Inflammatory macrophage treated with lipopolysaccharide for 4 hours (primary cell): Measurements from ENCODE around the gene CAPN11.

Experiments
- DNase-seq: peaks from one replicate; pipeline ENCODE4 v3.0.0-alpha.2; 2020

Gene CAPN11

DNA sequence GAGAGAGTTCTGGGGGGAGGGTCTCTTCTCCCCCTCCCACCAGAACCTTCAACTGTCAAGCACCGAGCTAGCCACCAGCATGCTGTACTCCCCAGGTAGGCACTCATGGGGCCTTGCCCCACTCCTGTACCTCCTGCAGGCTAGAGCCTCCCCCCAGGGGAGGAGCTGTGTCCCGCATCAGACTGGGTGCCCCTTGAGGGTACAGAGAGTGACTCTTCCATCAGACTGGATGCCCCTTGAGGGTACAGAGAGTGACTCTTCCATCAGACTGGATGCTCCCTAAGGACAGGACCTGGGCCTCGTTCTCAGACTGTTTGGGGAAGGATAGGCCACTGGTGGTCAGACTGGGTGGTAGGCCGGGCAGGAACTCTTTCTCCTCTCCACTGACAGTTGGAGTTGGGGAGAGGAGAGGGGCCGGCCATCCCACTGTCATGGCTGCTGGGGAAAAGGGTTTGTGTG lies at the start of gene CAPN11:
TSS of gene CAPN11 (plus strand) at position 51 of the 459 bp plus-strand sequence. CDS start at position 80, 29 bp downstream.
- no peak for DNase-seq

DNA sequence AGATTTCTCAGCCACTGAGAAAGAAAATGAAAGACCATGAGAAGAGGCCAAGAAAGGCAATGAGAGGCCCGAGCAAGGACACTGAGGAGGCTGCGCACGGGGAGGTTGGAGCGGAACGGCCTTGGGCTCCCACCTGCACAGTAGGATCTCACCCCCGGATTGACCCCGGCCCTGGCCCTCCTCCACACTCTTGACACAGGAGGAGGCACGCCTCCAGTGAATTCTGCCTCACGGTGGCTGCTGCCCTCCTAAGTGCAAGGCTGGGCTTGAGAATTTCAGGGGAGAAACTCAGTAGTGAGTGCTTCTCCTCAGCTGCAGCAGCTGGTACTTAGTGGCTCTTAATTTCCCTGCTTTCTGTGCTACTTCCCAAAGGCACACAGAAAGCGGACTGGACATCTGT lies 49.4 kb upstream of the CAPN11 start:
- DNase-seq: no peak

GRCh38 chr6:44110005-44110676 lies 48.5 kb upstream of the CAPN11 start:
- DNase-seq: no peak

DNA sequence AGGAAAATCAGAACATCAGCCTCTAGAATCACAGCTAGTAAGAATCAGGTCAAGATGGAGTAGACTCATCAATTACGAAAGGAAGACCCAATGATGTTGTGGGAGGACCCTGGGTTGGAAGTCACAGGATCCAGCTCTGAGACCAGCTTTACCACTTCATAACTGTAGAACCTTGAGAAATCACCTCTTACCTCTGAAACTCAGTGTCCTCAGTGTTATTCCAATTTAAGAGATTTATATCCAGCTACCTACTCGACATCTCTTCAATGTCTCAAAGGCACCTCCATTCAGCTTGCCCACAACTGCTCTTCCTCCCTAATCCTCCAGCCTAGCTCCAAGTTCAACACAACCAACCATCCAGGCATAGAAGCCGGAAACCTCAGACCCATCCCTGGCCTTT lies 47.7 kb upstream of the CAPN11 start:
- DNase-seq: no peak

DNA sequence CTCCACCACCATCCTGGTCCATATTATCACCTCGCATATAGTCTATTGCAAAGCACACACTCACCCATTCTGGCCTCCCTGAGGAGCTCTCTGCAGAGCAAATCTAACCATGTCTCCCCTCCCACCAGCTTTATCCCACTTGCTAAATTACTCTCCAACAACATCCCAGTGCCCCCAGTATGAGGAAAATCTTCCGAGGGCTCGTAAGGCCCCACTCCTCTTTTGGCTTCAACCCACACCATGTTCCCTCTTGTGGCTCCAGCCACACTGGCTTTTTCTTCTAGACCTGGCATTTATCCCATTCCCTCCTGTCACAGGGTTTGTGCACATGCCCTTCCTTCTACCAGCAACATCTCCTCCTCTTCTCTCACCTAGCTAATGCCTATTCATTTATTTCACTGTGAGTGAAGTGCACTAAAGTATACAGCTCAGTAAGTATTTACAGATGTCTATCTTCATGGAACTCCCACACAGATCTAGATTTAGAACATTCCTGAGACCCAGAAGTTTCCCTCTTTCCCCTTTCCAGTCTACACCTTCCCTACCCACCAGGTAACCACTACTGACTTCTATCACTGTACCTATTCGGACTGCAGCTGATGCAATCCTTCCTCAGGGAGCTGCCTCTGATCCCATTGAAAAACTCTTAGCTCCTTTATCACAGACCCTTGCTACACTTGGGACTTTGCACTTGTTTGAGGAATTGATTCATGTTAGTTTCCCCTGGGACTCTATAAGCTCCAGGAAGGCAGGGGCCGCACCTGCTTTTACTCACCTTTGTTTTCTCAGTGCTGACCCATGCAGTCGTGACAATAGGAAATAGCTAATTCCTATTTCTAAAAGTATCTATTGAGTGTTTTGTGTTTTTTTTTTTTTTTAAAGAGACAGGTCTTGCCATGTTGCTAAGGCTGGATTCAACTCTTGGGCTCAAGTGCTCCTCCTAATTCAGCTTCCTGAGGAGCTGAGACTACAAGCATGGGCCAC lies 46.9 kb upstream of the CAPN11 start:
- DNase-seq: no peak

- DNase-seq: no peak
Measured at GRCh38 chr6:44113414-44113813, 45.2 kb upstream of the CAPN11 start.

- DNase-seq: no peak
Measured at GRCh38 chr6:44115866-44116265, 42.8 kb upstream of the CAPN11 start.

GRCh38 chr6:44116641-44117382 lies 41.8 kb upstream of the CAPN11 start:
- DNase-seq: peak; percentile 26

DNA sequence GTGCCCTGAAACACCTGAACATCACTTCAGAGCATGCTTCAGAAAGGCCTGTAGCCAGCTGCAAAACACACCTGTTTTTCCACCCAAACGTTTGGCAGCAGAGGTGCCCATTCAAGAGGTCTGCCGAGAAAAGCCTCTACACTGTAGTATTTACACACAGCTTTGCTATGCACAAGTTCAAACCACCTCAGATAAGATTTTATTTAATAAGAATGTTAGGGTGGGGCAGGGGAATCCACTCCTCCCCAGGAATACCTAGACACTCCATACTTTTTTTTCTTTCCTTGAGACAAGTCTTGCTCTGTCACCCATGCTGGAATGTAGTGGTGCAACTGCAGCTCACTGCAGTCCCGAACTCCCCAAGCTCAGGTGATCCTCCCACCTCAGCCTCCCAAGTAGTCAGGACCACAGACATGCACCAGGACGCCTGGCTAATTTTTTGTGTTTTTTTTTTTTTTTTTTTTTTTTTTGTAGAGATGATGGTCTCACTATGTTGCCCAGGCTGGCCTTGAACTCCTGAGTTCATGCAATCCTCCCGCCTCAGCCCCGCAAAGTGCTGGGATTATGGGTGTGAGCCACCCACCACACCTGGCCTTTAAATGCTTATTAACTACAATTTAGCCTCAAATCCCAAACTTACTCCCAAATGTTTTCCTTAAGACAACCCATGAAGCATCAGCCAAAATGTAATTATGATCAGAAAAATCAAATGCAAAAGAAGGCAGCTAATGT lies 41.1 kb upstream of the CAPN11 start:
- DNase-seq: no peak

DNA sequence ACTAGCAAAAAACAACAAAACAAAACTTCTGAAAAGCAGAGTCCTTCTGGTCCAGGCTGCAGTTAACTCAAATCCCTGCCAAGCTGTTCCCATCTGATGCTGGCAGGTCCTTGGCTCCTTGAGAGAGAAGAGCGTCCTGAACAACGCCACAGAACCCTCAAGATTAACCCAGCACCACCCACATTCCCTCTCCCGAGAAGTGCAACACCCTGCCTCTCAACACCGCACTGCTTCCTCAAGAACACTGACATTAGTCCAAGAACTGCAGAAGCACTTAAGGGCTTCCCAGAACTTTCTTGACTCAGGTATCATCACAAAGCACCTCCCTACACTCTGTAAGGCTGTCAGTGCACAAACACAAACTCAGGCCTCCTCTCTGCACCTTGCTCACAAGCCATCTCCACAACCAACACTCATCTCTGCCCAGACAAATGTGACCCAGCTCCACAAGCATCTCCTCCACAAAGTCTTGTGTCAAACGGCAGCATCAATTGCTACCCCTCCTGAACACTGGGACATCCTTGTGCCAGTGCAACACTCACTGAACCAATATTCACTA lies 38.8 kb upstream of the CAPN11 start:
- DNase-seq: no peak

DNA sequence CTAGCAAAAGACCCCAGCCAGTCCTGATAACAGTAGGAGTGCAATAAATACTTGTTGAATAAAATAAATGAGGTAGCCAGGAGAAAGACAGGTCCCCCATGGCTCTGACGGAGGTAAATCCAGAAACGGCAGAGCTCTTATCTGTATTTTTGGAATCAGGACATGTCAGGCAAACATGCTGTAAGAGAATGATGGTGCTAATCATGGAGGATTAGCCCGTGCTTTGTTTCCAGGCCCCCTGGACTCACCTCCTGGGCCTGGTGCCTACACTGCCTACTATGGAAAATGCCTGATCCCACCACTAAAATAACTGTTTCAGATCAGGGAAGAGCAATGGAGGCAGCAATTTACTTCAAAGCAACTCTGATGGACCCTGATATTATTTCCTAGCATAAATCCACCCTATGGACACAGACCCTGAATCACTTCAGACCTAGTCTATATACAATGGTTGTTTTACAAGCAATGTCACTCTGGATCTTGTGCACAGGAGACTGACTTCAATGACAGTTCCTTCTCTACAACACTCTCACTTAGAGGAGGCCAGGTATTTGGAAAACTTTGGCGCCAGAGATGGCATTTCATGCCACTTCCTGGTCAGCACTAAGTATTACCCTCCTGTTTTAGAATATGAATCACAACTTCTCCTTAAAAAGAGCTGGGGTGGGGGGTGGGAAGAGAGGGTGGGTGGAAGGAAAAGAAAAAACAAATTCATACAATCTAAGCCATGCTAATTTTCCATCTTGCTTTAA lies 37.8 kb upstream of the CAPN11 start:
- DNase-seq: no peak

DNA sequence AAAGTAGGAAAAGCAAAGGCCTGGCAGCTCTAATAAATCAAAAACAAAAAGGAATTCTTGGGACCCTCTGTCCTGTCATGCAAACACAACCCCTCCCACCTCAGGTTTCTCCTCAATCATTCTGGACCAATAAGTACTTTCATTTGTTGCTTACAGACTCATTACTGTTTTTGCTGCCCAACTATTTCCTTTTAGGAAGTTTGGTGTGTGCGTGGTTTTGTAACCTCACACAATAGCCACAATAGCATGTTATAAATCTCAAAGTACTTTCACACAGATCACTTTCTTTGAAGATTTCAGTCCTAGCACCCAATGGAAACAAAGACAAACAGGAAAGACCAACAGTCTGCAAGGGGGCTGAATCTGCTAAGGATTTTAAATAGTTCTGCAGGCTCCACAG lies 35.8 kb upstream of the CAPN11 start:
- DNase-seq: peak; percentile 38

DNA sequence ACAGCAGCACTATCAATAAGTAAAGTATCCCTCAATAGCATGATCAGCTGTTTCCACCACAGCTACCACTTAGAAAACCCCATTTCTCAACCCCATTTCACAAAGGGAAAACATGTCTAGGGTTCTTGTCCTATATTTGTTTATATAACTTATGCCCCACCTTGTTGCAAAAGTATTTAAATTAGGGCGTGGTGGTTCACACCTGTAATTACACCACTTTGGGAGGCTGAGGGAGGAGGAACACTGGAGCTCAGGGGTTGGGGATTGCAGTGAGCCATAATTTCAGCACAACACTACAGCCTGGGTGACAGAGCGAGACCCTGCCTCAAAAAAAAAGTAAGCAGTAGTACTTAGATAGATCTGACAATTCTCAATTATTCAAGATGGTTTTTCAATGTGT lies 35.1 kb upstream of the CAPN11 start:
- DNase-seq: no peak

DNA sequence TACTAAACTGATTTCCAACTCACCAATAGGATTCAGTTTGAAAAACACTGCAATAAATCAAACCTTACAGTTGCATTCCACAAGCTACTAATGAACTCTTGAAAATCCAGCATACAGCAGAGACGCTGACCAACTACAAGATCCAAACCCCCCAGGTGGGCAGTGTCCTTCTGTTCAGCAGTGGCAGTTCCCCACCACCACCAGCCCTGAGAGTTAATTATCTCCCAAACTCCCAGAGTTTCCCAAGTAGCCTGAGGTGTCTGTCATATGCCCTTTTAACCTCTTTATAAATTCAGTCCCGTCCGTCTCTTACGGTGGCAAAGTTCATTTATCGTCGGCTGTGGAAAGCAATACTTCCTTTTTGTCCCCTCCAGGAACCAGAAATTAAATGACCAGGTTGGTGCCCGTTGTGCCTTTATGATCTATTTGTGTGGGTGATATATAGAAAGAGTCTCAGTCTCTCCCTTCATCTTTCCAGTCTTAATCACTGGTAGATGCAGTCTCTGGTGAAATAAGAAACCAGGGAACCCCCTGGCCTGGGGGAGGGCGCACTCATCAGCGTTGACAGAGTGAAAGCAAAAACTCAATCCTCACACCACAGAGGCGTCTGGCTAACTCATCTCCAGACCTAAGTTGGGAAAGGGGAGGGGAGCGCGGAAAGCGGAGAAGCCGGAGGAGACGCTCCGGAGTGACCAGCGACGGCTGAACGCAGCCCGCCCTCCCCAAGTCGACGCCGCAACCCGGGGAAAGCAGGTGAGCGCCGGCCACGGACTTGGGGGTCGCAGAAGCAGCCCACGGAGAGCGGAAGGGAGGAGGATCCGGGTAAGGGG lies 32.1 kb upstream of the CAPN11 start:
- peak; percentile 94 for DNase-seq

GRCh38 chr6:44127186-44128019 lies 31.2 kb upstream of the CAPN11 start, which contains the start of the genes MRPL14 and TMEM63B:
Gene MRPL14 (minus strand): TSS chr6:44127452. CDS start chr6:44116611, 10,841 bp downstream.
Gene TMEM63B (plus strand): TSS chr6:44127554. CDS start chr6:44134585, 7,031 bp downstream.
- peak; percentile 94 for DNase-seq

GRCh38 chr6:44128020-44128917 lies 30.4 kb upstream of the CAPN11 start:
- peak; percentile 38 for DNase-seq

DNA sequence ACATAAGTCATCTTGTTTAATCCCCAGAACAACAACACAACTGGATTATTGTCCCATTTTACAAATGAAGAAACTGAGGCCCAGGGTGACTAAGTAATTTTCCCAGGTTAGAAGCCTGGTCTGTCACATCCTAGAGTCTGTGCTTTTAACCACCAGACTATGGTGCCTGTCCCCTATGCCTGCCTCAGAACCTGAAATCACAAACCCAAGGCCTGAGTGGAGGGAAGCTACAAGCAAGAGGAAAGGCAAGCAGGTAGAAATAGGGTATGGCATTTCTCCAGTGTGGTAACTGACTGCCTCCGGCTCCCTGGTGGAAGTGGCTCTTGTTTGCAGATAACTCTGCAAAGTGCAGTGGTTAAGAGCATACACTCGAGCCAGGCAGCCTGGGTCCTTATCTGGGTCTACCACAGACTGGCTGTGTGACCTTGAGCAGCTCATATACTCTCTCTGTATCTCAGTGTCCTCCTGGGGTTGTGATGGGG lies 28.7 kb upstream of the CAPN11 start:
- DNase-seq: no peak

DNA sequence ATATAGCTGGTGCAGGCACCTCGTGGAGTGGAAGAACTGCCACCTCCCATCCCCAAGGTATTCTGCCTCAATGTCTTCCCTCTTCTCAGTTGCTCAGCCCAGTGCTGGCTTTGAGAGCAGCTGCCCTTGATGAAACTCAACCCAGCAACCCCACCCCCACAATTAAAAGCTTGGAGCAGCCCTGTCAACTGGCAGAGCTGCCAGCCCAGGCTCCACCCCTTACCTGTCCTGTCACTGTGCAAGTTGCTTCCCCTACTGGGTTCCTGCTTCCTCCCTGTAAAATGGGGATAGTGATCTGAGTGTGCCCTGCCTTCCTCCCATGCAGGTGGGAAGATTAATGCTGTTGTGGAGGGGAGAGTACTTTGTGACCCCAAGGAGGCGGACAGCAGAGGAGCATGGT lies 26.7 kb upstream of the CAPN11 start:
- DNase-seq: no peak
